K562 (cell line): ENCODE measurements around the gene BMP8B. TPM values are rescaled to one million over a fixed set of nuclear protein-coding genes. Genes with fewer than 3 reads are reported as not detected.
A peak's percentile ranks its signal among the peaks of the same experiment; 100 is the strongest.
"Not testable (repeated sequence)": the region's sequence is repeated elsewhere in the genome, so short reads cannot be mapped to it uniquely, and the experiment has no call there.

Experiments used
- DACH1 ChIP-seq: fragments of 450-650 bp; IDR thresholded peaks from 2 replicates; pipeline ENCODE4 v1.6.1; 2018; ENCODE audit not compliant: partially characterized antibody
- EP400 ChIP-seq: fragments of 450-650 bp; IDR thresholded peaks from 2 replicates; pipeline ENCODE4 v1.6.1; 2017; ENCODE audit warnings: antibody characterized with exemption, mild to moderate bottlenecking, moderate library complexity
- FOSL1 ChIP-seq: fragments of 200-800 bp; sonication (Bioruptor generic); conservative IDR thresholded peaks from 2 replicates; pipeline ENCODE4 v1.6.1; 2016; ENCODE audit warnings: missing genetic modification characterization, missing compliant biosample characterization
- GABPB2 ChIP-seq: fragments of 250-450 bp; sonication (Bioruptor Pico); conservative IDR thresholded peaks from 2 replicates; pipeline ENCODE4 v1.5.1; 2021; ENCODE audit warnings: mild to moderate bottlenecking
- GMEB1 ChIP-seq: fragments of 250-450 bp; sonication (Bioruptor Pico); IDR thresholded peaks from 2 replicates; pipeline ENCODE4 v1.4.0; 2020; ENCODE audit warnings: mild to moderate bottlenecking
- ID3 ChIP-seq, 2 experiments: fragments of 250-450 bp in 1 of 2; fragments of 450-650 bp in 1 of 2; sonication (Bioruptor Pico) in 1 of 2; IDR thresholded peaks; 2 replicates each; pipeline versions ENCODE4 v1.6.1 to v1.8.0; 2016 to 2021; ENCODE audit warnings: mild to moderate bottlenecking in 2 of 2, moderate library complexity in 2 of 2, missing compliant biosample characterization in 1 of 2, missing genetic modification characterization in 1 of 2
- KLF13 ChIP-seq: fragments of 450-650 bp; IDR thresholded peaks from 2 replicates; pipeline ENCODE4 v1.6.1; 2016; ENCODE audit warnings: missing genetic modification characterization, low read depth, mild to moderate bottlenecking, missing compliant biosample characterization, moderate library complexity, borderline replicate concordance
- SREBF1 ChIP-seq: fragments of 150-350 bp; IDR thresholded peaks from 2 replicates; pipeline ENCODE4 v1.6.1; 2014; ENCODE audit warnings: antibody characterized with exemption, low read depth, low read length, borderline replicate concordance
- TFE3 ChIP-seq: fragments of 450-650 bp; formaldehyde crosslinking; IDR thresholded peaks from 2 replicates; pipeline ENCODE4 v1.4.0; 2020; ENCODE audit warnings: mild to moderate bottlenecking, mixed read lengths
- ZNF57 ChIP-seq: fragments of 450-650 bp; formaldehyde crosslinking; IDR thresholded peaks from 2 replicates; pipeline ENCODE4 v1.4.0; 2020; ENCODE audit warnings: mild to moderate bottlenecking, moderate library complexity
- polyA plus RNA-seq, 8 experiments: library from polyadenylated mRNA; depleted of rRNA in 4 of 8; stranded (reverse) in 5 of 8; unstranded in 3 of 8; fragments of >200 nt; fragmentation: Nextera tagmentation in 2 of 8; fragmentation: Illumina TruSeq in 1 of 8; extraction: Ambion mirVana in 2 of 8; extraction: Trizol in 1 of 8; gene quantifications; 2 replicates each; pipeline versions ENCODE4 v1.2.1 to v1.2.3, GENCODE V29; 2011 to 2014; ENCODE audit warnings: inconsistent platforms in 1 of 8, missing spikeins in 1 of 8
- total RNA-seq, 7 experiments: library from RNA; depleted of rRNA in 6 of 7; stranded (reverse); fragments of >200 nt in 6 of 7; fragmentation: Illumina TruSeq in 2 of 7; extraction: Trizol in 2 of 7; gene quantifications; 2 replicates each; pipeline versions ENCODE4 v1.2.1 to v1.2.3, GENCODE V29; 2011 to 2021; ENCODE audit warnings: low replicate concordance in 1 of 7
- TF ChIP-seq, protein P1 (sequence below): IDR thresholded peaks from 2 replicates; pipeline ENCODE4 v1.6.1; 2014; ENCODE audit warnings: antibody characterized with exemption
- TF ChIP-seq, protein P2 (sequence below): sonication (generic); formaldehyde crosslinking; IDR thresholded peaks from 2 replicates; pipeline ENCODE4 v1.8.0; 2022; ENCODE audit warnings: mild to moderate bottlenecking, missing genetic modification reagents

BMP8B gene
- total and polyA plus RNA-seq, 9 of the 15 experiments (the other 6 are each of a cell fraction or from before 2014, with no cell fraction given) = 0.03 to 0.33 (median 0.14) TPM

- not testable (repeated sequence) for TF ChIP-seq ID3 (CRISPR knock-in tag; IDR thresholded peaks at IDR 0.05)
- TF ChIP-seq ID3 (tag; IDR thresholded peaks at IDR 0.05) = peak; percentile 79; the same call in 1 of the 2 replicates
- TF ChIP-seq SREBF1 = 0 out of 2 replicates have a peak, but pooled peaks have one; percentile 13
- TF ChIP-seq, protein P1, sequence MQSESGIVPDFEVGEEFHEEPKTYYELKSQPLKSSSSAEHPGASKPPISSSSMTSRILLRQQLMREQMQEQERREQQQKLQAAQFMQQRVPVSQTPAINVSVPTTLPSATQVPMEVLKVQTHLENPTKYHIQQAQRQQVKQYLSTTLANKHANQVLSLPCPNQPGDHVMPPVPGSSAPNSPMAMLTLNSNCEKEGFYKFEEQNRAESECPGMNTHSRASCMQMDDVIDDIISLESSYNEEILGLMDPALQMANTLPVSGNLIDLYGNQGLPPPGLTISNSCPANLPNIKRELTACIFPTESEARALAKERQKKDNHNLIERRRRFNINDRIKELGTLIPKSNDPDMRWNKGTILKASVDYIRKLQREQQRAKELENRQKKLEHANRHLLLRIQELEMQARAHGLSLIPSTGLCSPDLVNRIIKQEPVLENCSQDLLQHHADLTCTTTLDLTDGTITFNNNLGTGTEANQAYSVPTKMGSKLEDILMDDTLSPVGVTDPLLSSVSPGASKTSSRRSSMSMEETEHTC = peak; percentile 96
- TF ChIP-seq ZNF57 = 0 out of 2 replicates have a peak, but pooled peaks have one; percentile 13
- TF ChIP-seq, protein P2, sequence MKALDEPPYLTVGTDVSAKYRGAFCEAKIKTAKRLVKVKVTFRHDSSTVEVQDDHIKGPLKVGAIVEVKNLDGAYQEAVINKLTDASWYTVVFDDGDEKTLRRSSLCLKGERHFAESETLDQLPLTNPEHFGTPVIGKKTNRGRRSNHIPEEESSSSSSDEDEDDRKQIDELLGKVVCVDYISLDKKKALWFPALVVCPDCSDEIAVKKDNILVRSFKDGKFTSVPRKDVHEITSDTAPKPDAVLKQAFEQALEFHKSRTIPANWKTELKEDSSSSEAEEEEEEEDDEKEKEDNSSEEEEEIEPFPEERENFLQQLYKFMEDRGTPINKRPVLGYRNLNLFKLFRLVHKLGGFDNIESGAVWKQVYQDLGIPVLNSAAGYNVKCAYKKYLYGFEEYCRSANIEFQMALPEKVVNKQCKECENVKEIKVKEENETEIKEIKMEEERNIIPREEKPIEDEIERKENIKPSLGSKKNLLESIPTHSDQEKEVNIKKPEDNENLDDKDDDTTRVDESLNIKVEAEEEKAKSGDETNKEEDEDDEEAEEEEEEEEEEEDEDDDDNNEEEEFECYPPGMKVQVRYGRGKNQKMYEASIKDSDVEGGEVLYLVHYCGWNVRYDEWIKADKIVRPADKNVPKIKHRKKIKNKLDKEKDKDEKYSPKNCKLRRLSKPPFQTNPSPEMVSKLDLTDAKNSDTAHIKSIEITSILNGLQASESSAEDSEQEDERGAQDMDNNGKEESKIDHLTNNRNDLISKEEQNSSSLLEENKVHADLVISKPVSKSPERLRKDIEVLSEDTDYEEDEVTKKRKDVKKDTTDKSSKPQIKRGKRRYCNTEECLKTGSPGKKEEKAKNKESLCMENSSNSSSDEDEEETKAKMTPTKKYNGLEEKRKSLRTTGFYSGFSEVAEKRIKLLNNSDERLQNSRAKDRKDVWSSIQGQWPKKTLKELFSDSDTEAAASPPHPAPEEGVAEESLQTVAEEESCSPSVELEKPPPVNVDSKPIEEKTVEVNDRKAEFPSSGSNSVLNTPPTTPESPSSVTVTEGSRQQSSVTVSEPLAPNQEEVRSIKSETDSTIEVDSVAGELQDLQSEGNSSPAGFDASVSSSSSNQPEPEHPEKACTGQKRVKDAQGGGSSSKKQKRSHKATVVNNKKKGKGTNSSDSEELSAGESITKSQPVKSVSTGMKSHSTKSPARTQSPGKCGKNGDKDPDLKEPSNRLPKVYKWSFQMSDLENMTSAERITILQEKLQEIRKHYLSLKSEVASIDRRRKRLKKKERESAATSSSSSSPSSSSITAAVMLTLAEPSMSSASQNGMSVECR (CRISPR knock-in tag) = peak; percentile 91
- peak; percentile 97 for TF ChIP-seq TFE3 (CRISPR knock-in tag)
- TF ChIP-seq GMEB1 (CRISPR knock-in tag) = peak; percentile 37
- TF ChIP-seq DACH1 = peak; percentile 45
- TF ChIP-seq EP400 = peak; percentile 80
- TF ChIP-seq KLF13 = peak; percentile 81; the same call in 1 of the 2 replicates
- peak; percentile 16; the same call in 1 of the 2 replicates for TF ChIP-seq GABPB2 (CRISPR knock-in tag)
- 0 out of 2 replicates have a peak, but pooled peaks have one; percentile 57 for TF ChIP-seq FOSL1 (tag)
Measured at GRCh38 chr1:39798859-39799769, 10.4 kb upstream of the BMP8B start (continued).
